ENCODE measurements around the gene POFUT2.
"Not testable (repeated sequence)": the region's sequence is repeated elsewhere in the genome, so short reads cannot be mapped to it uniquely, and the experiment has no call there.

Gene POFUT2

GRCh38 chr21:45309069-45309986 lies 21.6 kb upstream of the POFUT2 start:
- DNase-seq: no peak

GRCh38 chr21:45308194-45309068 lies 20.7 kb upstream of the POFUT2 start:
- DNase-seq: no peak

- DNase-seq: not testable (repeated sequence)
Measured at GRCh38 chr21:45307597-45308158, 20.0 kb upstream of the POFUT2 start.

- DNase-seq: no peak
Measured at GRCh38 chr21:45306832-45307571, 19.3 kb upstream of the POFUT2 start.

- DNase-seq: no peak
Measured at GRCh38 chr21:45306453-45306831, 18.7 kb upstream of the POFUT2 start.

GRCh38 chr21:45305836-45306235 lies 18.1 kb upstream of the POFUT2 start:
- no peak for DNase-seq

GRCh38 chr21:45304945-45305344 lies 17.2 kb upstream of the POFUT2 start:
- DNase-seq: no peak

- no peak for DNase-seq
Measured at GRCh38 chr21:45304476-45304830, 16.8 kb upstream of the POFUT2 start.

- DNase-seq: no peak
Measured at GRCh38 chr21:45303751-45304475, 16.2 kb upstream of the POFUT2 start.

- DNase-seq: no peak
Measured at GRCh38 chr21:45303091-45303615, 15.5 kb upstream of the POFUT2 start.

- no peak for DNase-seq
Measured at GRCh38 chr21:45302082-45303061, 14.7 kb upstream of the POFUT2 start.

- no peak for DNase-seq
Measured at GRCh38 chr21:45301521-45302081, 13.9 kb upstream of the POFUT2 start.

- DNase-seq: no peak
Measured at GRCh38 chr21:45300786-45301520, 13.3 kb upstream of the POFUT2 start.

- no peak for DNase-seq
Measured at GRCh38 chr21:45299864-45300785, 12.4 kb upstream of the POFUT2 start.

- DNase-seq: no peak
Measured at GRCh38 chr21:45299026-45299863, 11.6 kb upstream of the POFUT2 start.

- DNase-seq: no peak
Measured at GRCh38 chr21:45297869-45298268, 10.2 kb upstream of the POFUT2 start.

GRCh38 chr21:45297329-45297728 lies 9.6 kb upstream of the POFUT2 start:
- no peak for DNase-seq

All from DMS79 treated with DMSO at 0.1 percent for 48 hours (cell line).